Parathyroid adenoma (tissue), 2 donors: ENCODE measurements around the gene SMAD9.

Experiments
- H2AFZ ChIP-seq: fragments of 300-600 bp; sonication (generic); one replicate; pipeline ENCODE4 v1.7.0; 2017; ENCODE audit warnings: antibody characterized with exemption, mild to moderate bottlenecking
- H3K27ac ChIP-seq: fragments of 300-600 bp; sonication (generic); one replicate; pipeline ENCODE4 v1.7.0; 2017
- H3K27me3 ChIP-seq: fragments of 300-600 bp; sonication (generic); one replicate; pipeline ENCODE4 v1.7.0; 2017; ENCODE audit warnings: low read length; ENCODE audit not compliant: control insufficient read depth, insufficient read depth
- H3K36me3 ChIP-seq: fragments of 300-600 bp; sonication (generic); one replicate; pipeline ENCODE4 v1.7.0; 2017; ENCODE audit warnings: low read length; ENCODE audit not compliant: control insufficient read depth, insufficient read depth
- H3K4me1 ChIP-seq: fragments of 300-600 bp; sonication (generic); one replicate; pipeline ENCODE4 v1.7.0; 2017; ENCODE audit warnings: control low read depth
- H3K4me2 ChIP-seq: fragments of 300-600 bp; sonication (generic); one replicate; pipeline ENCODE4 v1.7.0; 2017; ENCODE audit warnings: low read length
- H3K4me3 ChIP-seq: fragments of 300-600 bp; sonication (generic); one replicate; pipeline ENCODE4 v1.7.0; 2017; ENCODE audit warnings: low read depth, low read length
- H3K79me2 ChIP-seq: fragments of 300-600 bp; sonication (generic); one replicate; pipeline ENCODE4 v1.7.0; 2017; ENCODE audit warnings: control low read depth
- H3K9ac ChIP-seq: fragments of 300-600 bp; sonication (generic); one replicate; pipeline ENCODE4 v1.7.0; 2017; ENCODE audit warnings: mild to moderate bottlenecking
- H3K9me3 ChIP-seq: fragments of 300-600 bp; sonication (generic); one replicate; pipeline ENCODE4 v1.7.0; 2017; ENCODE audit warnings: low read length; ENCODE audit not compliant: control insufficient read depth
- TF ChIP-seq, protein P1 (sequence below): fragments of 300-600 bp; sonication (generic); IDR thresholded peaks from one replicate; pipeline ENCODE4 v1.7.0; 2017; ENCODE audit warnings: antibody characterized with exemption, mild to moderate bottlenecking
- donor health status: primary hyperparathyroidism.

Gene SMAD9

DNA sequence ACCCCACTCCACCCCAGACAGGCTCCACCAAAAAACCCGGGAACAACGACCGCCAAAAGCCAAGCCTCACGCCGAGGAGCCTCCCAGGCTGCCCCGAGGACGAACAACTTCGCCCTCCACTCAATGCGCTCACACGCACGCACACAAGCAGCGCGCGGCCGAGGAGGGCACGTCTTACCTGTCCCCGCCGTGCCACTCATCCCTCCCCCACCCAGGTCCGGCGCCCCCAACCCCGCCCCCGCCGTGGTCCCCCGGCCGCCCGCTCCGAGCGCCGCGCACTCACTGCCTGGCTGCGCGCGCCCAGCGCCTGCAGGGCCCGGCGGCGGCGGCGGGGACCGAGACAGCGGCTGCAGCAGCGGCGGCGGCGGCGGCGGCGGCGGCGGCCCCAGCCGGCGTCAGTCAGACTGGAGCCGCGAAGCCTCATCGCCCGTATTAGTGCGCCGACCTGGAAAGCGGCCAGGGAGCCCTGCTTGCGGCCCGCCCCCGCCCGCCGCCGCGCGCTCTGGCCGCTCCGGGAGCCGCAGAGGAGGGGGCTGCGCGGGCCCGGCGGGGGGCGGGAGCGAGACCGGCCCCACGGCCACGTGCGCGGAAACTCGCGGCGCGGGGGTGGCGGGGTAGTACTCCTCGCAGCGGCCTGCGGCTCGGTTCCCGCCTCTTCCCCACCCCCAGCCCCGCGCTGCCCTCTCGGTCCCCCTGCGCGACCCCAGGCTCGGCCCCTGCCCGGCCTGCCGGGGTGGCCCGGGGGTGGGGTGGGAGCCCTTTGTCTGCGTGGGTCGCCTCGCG, at the start of gene SMAD9:
Gene SMAD9 (minus strand): TSS at position 406 of the 783 bp plus-strand sequence. CDS start 40,549 bp downstream, outside the sequence.
- Histone ChIP-seq H3K4me2 (peak within 1 kb of the TSS; percentile 93), H3K4me1 (no peaks in the 10 kb centered on the region), H3K27me3 (no peaks in the 10 kb centered on the region), H2AFZ (peak within 1 kb of the TSS; percentile 85), H3K79me2 (no peaks in the 10 kb centered on the region), H3K36me3 (no peaks in the 10 kb centered on the region), H3K9me3 (no peaks in the 10 kb centered on the region), H3K4me3 (peak within 1 kb of the TSS; percentile 57), H3K9ac (no peak within 1 kb of the TSS), H3K27ac (peak within 1 kb of the TSS; percentile 32)
- TF ChIP-seq, protein P1, sequence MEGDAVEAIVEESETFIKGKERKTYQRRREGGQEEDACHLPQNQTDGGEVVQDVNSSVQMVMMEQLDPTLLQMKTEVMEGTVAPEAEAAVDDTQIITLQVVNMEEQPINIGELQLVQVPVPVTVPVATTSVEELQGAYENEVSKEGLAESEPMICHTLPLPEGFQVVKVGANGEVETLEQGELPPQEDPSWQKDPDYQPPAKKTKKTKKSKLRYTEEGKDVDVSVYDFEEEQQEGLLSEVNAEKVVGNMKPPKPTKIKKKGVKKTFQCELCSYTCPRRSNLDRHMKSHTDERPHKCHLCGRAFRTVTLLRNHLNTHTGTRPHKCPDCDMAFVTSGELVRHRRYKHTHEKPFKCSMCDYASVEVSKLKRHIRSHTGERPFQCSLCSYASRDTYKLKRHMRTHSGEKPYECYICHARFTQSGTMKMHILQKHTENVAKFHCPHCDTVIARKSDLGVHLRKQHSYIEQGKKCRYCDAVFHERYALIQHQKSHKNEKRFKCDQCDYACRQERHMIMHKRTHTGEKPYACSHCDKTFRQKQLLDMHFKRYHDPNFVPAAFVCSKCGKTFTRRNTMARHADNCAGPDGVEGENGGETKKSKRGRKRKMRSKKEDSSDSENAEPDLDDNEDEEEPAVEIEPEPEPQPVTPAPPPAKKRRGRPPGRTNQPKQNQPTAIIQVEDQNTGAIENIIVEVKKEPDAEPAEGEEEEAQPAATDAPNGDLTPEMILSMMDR = no peak

DNA sequence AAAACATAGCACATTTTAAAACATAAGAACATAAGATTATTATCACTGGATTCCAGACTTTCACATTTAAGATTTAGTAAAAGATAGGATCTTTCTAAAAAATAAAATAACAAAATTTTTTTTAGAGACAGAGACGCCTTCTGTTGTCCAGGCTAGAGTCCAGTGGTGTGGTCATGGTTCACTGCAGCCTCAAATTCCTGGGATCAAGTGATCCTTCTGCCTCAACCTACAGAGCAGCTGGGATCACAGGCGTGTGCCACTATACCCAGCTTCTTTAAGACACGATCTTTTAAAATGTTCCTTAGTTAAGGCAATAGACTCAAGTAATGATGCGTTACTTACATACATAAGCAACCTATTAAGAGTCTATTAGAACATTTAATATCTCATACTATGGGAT, 46.4 kb upstream of the SMAD9 start:
- Histone ChIP-seq H3K4me2 (no peak overlapping the region), H2AFZ (no peak overlapping the region), H3K27me3 (no peaks in the 10 kb centered on the region), H3K9me3 (no peaks in the 10 kb centered on the region), H3K36me3 (no peaks in the 10 kb centered on the region), H3K4me1 (no peaks in the 10 kb centered on the region), H3K4me3 (no peak overlapping the region), H3K27ac (no peak overlapping the region), H3K9ac (no peak overlapping the region), H3K79me2 (no peaks in the 10 kb centered on the region)
- TF ChIP-seq, protein P1 = no peak

- Histone ChIP-seq H3K27ac (no peak overlapping the region), H3K36me3 (no peaks in the 10 kb centered on the region)
Observed at GRCh38 chr13:36965767-36966166, 45.7 kb upstream of the SMAD9 start.

DNA sequence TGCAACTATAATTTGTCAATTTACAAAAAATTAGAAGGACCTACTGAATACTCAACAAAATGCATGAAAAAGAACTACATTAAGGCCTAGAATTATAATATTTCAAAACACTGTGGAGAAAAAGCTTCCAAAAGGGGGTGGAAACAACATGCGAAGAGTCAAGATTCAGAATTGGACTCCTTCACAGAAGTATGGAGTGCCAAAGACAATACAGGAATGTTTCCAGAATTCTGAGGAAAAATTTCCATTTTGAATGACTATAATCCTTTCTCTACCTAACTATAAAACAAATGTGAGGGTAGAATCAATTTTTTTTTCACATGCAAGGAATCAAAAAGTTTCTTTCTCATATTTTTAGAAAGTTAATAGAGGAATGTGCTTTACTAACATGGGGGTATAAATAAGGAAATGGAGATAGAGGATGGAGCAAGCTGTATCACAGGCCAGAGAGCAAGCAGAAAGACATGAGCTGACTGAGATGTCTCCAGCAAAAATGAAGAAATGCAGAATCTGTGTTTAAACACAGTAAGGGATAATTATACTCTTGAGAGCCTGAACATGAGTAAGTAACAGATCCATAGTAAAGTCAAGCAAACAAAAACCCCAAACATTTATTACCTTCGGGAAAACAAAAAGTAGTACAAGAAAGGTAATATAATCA, 39.5 kb upstream of the SMAD9 start:
- H3K9me3 ChIP-seq = no peaks in the 10 kb centered on the region
- no peaks in the 10 kb centered on the region for H3K79me2 ChIP-seq
- no peak overlapping the region for H2AFZ ChIP-seq
- no peak overlapping the region for H3K4me3 ChIP-seq
- H3K36me3 ChIP-seq = no peaks in the 10 kb centered on the region
- no peaks in the 10 kb centered on the region for H3K4me1 ChIP-seq
- no peak overlapping the region for H3K4me2 ChIP-seq
- TF ChIP-seq, protein P1 = no peak
- no peak overlapping the region for H3K27ac ChIP-seq
- no peak overlapping the region for H3K9ac ChIP-seq
- no peaks in the 10 kb centered on the region for H3K27me3 ChIP-seq

More at GRCh38 chr13:36965767-36966166, 45.7 kb upstream of the SMAD9 start:
- no peaks in the 10 kb centered on the region for H3K79me2 ChIP-seq
- H3K4me1 ChIP-seq = no peaks in the 10 kb centered on the region
- no peaks in the 10 kb centered on the region for H3K27me3 ChIP-seq
- no peaks in the 10 kb centered on the region for H3K9me3 ChIP-seq
- no peak overlapping the region for H3K4me3 ChIP-seq
- H3K4me2 ChIP-seq = no peak overlapping the region
- TF ChIP-seq, protein P1 = no peak
- no peak overlapping the region for H3K9ac ChIP-seq
- no peak overlapping the region for H2AFZ ChIP-seq
